Endothelial cell of umbilical vein (primary cell): Measurements from ENCODE around the gene SLC34A1.
A peak's percentile ranks its signal among the peaks of the same experiment; 100 is the strongest.

Experiments used
- EZH2 ChIP-seq: IDR thresholded peaks from 2 replicates; pipeline ENCODE4 v1.6.1; 2012; ENCODE audit warnings: borderline replicate concordance, low read depth, mild to moderate bottlenecking, moderate library complexity, low read length, inconsistent platforms; ENCODE audit not compliant: severe bottlenecking
- GATA2 ChIP-seq: IDR thresholded peaks from 2 replicates; pipeline ENCODE4 v1.7.0; 2011; ENCODE audit warnings: low read depth, mild to moderate bottlenecking, moderate library complexity, mixed read lengths, low read length; ENCODE audit not compliant: insufficient read length, insufficient read depth
- MYC ChIP-seq: IDR thresholded peaks from one replicate; pipeline ENCODE4 v1.6.1; 2011; ENCODE audit warnings: mild to moderate bottlenecking, low read depth, low read length
- POLR2A ChIP-seq: IDR thresholded peaks from 2 replicates; pipeline ENCODE4 v1.6.1; 2012; ENCODE audit warnings: low read depth, mild to moderate bottlenecking, control low read depth, low read length
- TF ChIP-seq, protein P1 (sequence below), 2 donors: IDR thresholded peaks; 1 replicate in 1 of 2; 2 replicates in 1 of 2; pipeline ENCODE4 v1.5.1; 2011; ENCODE audit warnings: low read length in 2 of 2, mild to moderate bottlenecking in 2 of 2, moderate library complexity in 2 of 2, control low read depth in 1 of 2, inconsistent platforms in 1 of 2, low read depth in 1 of 2; ENCODE audit not compliant: insufficient read depth in 1 of 2; ENCODE audit errors: extremely low read depth in 1 of 2
- TF ChIP-seq, protein P2 (sequence below): IDR thresholded peaks from 2 replicates; pipeline ENCODE4 v1.6.1; 2011; ENCODE audit not compliant: insufficient read depth, insufficient read length

DNA sequence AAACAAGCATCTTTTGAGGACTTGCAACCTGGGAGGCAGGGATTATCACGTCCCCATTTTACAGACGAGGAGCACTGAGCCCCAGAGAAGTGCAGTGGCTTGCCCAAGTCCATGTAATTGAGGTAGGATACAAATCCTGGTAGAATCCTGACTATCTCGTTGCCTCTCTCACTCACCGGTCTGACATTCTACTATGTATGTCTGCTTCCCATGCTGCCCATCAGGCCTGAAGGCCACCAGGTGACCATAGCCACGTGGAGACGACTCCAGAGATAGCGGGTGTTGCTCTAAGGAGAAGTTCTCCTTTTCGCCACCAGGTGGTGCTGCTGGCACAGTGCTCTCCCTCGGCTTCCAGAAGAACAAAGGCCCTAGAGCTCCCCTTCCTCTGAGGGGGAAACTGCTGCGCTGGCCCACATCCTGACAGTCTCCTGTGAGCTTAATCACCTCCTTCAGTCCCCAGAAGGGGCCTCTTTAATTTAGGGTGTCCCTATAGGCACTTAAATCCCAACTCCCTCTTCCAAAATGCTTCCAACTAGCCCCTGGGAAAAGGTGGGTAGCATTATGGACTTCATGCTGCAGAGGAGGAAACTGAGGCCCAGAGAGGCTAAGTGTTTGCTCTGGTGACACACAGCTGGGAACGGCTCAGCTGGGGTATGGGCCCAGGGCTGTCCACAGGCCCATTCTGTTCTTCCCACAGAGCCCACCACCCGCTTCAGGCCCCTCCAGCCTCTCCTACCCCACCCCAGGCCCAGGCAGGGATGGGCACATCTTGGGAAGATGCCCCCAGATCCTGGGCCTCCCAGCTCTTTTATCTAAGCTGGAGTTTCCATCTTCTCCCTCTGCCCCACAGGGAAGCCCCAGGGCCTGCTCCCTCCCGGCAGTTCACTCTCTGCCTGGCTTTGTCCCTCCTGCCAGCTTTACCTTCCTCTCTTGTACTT, 6.4 kb downstream of the SLC34A1 start:
- TF ChIP-seq, protein P1, sequence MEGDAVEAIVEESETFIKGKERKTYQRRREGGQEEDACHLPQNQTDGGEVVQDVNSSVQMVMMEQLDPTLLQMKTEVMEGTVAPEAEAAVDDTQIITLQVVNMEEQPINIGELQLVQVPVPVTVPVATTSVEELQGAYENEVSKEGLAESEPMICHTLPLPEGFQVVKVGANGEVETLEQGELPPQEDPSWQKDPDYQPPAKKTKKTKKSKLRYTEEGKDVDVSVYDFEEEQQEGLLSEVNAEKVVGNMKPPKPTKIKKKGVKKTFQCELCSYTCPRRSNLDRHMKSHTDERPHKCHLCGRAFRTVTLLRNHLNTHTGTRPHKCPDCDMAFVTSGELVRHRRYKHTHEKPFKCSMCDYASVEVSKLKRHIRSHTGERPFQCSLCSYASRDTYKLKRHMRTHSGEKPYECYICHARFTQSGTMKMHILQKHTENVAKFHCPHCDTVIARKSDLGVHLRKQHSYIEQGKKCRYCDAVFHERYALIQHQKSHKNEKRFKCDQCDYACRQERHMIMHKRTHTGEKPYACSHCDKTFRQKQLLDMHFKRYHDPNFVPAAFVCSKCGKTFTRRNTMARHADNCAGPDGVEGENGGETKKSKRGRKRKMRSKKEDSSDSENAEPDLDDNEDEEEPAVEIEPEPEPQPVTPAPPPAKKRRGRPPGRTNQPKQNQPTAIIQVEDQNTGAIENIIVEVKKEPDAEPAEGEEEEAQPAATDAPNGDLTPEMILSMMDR (IDR thresholded peaks at IDR 0.05; ENCODE audit: extremely low read depth in 1 of 2, insufficient read depth in 1 of 2, low read depth in 1 of 2, low read length in 2 of 2), result peak; percentile 90 to 92
- TF ChIP-seq POLR2A (no peak), MYC (peak; percentile 55), EZH2 (no peak), GATA2 (no peak)
- TF ChIP-seq, protein P2, sequence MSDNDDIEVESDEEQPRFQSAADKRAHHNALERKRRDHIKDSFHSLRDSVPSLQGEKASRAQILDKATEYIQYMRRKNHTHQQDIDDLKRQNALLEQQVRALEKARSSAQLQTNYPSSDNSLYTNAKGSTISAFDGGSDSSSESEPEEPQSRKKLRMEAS, result peak; percentile 83
